Left renal pelvis (tissue), 4 donors: Measurements from ENCODE around the gene CNTRL. TPM values are rescaled to one million over a fixed set of nuclear protein-coding genes. Genes with fewer than 3 reads are reported as not detected.
"Not testable (repeated sequence)": the region's sequence is repeated elsewhere in the genome, so short reads cannot be mapped to it uniquely, and the experiment has no call there.

Experiments used
- DNase-seq, 4 donors: peaks; one replicate each; pipeline ENCODE4 v3.0.0-alpha.2; 2013; ENCODE audit warnings: low read depth in 4 of 4, low spot score in 3 of 4
- polyA plus RNA-seq, 4 donors: library from polyadenylated mRNA; unstranded; fragments of 120-200 nt; gene quantifications; one replicate each; pipeline ENCODE4 v1.2.1, GENCODE V29; 2013; ENCODE audit not compliant: insufficient read length in 4 of 4

Gene CNTRL
- polyA plus RNA-seq, 4 donors, result 30.4 to 36.7 (median 32.7) TPM

DNA sequence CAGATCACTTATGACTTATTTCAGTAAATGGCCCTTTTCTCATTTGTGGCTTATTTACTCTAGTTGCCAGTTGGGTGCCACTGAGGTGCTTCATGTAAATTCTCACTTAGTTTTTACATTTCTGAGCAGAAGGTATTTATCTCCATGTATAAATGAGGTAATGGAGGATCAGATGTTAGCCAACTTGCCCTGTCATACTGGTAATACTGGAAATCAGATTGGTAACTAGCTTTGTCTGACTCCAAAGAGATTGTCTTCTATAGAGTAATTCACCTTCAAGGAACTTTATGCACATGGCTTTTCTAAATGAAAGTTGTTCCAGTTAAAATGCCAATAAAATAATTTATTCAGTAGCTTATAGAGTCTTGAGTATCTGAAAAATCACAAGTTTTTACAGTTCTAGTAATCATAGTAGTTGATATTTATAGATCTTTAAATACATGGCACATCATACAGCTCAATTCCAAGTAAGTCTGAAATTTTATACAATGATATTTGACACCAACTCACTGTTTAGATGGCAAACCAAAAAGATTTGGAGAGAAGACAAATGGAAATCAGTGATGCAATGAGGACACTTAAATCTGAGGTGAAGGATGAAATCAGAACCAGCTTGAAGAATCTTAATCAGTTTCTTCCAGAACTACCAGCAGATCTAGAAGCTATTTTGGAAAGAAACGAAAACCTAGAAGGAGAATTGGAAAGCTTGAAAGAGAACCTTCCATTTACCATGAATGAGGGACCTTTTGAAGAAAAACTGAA is 98.2 kb downstream of the CNTRL start:
- no peak for DNase-seq

DNA sequence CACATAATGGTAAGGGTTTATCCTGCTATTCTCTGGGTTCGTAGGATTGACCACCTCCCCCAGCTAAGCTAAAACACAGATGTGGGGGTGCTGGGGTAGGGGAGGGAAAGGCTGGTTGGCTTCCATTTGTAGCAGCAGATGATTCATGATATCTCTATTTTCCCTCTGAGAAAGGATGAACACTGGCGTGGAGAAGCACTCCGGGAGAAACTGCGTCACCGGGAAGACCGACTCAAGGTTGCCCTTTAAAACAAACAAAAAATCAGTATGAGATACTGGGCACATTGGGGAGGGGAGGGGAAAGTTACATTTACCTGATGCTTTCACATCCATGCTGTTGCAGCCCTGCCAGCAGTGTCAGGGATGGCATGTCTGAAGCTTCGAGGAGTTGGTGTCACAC is 98.7 kb downstream of the CNTRL start:
- DNase-seq, result no peak

DNA sequence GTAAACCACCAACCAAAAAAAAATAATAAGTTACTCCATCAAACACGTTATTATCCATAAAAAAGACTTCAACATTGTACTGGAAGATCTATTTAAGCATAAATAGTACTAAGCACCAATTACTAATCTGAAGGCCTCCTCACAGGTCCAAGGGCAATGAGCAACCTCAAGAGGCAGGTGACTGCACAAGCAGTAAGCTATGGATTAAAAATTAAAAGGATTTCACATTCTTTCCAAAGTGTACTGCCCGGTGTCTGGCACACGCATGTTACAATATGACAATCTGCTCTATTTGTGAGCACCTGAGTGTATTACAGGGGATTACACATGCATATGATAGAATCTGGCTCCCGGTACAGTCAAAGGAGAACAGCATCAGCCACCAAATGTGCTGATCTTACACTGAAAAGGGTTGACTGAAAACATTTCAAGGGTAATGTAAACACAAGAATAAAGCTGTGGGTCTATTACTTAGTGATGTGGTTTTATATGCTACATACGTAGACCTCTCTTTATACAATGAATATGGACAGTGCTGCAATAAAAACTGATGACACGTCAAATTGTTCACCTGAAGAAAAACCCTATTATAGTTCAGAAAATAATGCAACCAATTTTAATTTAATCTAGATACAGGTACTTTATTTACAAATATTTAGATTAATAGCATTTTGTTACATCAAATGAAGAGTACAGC is 104.1 kb downstream of the CNTRL start:
- no peak for DNase-seq

DNA sequence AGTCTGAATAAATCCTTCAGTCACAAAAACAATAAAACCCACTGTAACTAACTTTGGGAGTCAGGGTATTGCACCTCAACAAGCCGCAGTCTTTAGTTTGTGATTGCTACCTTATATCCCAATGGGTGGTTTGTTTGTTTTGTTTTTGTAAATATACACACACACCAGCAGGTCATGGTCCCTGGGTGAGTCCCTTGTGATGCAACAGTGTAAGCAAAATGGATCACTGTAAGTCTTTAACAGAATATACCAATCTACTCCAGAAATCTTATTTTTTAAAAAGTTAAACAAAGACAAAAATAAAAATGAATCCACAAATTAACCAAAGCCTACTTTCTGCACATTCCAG is 104.6 kb downstream of the CNTRL start:
- DNase-seq, result not testable (repeated sequence)

DNA sequence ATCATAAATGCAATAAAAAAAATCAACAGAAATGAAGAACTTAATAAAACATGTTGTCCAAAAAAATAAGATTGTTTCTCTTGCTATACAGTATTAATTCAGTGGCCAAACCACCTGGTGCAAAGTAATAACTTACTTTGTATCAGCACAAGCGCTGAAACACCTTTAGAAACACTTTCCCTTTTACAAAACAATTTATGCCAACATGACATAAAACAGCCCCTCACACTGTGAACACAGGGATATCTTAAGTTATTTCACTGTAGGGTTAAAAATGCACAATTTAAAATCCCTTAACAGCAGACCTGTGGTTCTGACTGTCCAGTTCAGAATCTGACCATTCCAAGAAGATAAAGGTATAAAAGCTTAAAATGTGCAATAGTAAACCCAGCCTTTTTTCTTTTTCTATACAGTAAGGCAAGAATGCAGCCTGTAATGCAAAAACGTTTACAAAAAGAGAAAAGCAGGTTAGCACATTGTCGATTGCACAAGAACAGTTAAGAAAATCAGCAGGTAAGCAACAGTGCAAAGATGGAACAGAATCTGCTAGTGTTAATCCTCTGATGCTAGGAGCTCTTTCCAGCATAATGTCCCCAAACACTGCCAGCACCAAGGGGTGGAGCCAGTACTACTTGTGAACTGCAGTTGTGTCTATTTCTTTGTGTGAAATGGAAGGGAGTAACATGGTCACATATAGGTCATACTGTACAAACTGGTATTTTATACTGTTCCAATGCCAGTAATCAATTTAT is 105.4 kb downstream of the CNTRL start:
- no peak for DNase-seq

DNA sequence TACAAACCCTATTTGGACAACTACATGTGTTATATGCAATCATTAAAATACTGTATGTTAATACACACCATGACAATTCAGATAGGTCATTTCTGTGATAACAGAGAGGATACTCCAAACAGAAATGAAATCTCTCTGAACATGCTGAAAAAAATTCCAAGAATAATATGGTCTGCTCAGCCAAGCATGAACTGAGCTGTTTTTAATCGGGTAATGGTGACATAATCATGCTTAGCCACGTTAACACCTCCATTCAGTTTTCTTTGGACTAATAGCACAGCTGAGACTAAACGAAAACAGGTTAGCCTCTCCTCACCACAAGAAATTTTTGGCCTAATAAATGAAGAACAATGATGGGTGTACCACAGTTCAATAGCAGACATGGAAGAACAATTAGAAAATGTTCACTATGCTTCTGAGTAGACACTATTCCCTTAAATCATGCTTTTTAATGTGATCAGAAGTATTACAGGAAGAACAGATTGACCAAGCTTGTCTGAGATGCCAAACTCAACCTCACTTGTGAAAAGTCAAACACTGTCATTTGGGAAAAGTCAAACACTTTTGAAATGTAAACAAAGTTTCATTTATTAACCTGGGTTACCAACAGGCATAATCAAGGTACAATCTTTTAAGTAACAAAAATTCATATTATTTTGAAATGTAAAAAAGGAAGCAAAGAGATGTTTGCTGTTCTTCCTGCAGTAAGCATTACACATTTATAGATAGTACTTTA is 107.5 kb downstream of the CNTRL start:
- DNase-seq, result no peak

DNA sequence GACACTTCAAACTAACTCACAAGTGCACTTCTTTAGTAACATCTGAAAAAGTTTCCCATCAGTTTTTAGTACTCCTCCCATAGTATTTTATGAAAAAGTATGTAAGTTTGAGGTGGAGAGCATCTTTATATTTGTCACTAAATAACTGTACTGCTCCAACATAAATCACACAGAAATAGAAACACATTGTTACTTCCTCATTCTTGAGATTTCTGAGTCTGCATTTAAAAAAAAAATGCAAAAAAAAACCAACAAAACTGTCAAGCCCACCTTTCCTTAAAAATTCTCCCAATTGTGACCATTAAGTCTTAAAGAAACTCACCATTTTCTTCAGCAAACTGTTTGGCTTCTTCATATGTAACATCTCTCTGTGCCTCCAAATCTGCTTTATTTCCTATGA is 108.2 kb downstream of the CNTRL start:
- no peak for DNase-seq

DNA sequence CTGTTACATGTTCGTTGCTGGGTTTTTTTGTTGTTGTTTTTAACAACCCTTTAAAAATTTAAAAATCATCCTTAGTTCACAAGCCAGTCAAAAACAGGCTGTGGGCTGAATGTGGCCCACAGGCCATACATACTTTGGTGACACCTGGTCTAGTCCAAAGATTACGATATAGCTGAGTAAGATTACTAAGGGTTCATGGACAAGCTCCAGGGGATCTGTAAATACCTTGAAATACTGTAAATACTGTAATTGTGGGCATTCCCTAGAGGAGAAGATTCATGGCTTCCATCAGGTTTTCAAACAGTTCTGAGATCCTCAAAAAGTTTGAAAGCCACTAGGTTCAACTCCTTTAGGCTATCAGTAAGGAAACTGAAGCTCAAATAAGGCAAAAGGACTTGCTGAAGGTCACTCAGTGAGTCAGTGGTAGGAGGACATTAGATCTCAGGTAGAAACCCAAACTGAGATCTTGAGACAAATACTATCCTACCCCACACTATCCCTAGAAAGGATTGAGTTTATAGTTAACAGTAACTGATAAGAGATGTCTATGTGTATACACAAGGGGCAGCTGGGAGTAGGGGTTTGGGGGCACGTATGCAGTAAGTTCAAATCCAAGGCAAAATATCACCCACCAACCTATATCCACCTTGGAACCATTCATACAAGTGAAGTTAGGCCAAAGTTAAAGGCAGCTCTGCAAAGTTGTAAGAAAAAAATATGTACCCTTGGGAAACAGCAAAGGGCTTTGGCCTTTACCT is 109.1 kb downstream of the CNTRL start:
- no peak for DNase-seq

DNA sequence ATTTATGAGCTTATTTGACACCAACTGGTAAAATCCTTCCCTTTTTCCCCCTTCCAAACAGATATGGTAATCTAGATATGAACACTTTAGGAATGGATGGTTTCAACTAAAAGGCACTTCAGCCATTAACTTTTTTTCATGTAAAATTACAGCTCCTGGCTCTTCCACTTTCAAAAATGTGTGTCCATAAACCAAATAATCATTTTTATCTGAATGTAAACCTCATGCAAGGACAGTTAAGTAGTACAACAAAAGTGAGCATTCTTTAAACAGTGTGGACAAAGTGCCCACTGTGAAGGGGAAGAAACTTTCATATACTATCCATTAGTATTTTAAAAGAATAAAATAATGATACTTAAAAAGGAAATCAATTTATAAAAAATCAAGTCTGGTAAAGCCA is 109.7 kb downstream of the CNTRL start:
- DNase-seq, result no peak

DNA sequence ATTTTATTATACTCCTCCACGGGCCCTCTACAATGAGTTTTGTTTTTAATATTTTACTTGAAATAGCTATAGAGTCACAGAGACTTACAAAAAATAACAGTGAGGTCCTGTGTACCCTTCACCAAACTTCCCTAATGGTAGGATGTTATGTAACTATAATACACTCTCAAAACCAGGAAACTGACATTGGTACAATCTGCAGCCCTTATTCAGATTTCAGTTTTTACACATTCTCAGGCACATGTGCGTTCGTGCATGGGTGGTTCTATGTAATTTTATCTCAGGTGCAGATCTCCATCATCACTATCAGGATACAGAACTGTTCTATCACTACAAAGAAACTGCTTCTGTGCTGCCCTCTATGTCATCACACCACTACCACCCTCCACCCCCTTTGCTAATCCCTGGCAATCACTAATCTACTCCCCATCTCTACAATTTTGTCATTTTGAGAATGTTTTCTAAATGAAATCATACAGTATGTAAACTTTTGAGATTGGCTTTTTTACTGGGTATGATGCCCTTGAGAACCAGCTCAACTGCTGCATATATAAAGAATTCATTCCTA is 110.5 kb downstream of the CNTRL start:
- no peak for DNase-seq

DNA sequence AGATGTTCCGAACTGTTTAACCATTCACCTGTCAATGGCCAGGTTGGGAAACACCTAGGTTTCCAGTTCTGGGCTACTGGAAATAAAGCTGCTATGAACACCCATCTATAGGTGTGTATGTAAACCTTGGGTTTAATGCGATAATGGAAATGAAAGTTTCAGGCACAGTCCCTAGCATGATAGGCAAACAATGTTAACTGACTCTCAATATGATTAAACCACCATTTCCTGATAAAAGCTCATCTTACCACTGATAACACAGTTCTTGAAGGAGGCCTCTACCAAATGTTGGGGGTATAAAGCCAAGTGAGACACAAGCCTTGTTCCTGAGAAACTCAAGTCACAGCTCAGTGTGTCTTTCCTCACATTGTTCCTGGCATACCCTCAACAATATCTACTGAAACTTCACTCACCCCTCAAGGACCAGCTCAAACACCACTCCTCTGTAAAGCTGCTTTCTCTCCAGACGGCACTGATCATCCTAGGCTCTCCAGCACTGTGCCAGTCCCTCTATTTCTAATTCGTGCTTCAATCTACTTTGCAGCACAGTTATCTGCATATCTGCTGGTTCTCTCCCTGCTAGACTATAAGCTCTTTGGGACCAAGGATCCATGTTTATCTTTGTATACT is 111.1 kb downstream of the CNTRL start:
- no peak for DNase-seq

DNA sequence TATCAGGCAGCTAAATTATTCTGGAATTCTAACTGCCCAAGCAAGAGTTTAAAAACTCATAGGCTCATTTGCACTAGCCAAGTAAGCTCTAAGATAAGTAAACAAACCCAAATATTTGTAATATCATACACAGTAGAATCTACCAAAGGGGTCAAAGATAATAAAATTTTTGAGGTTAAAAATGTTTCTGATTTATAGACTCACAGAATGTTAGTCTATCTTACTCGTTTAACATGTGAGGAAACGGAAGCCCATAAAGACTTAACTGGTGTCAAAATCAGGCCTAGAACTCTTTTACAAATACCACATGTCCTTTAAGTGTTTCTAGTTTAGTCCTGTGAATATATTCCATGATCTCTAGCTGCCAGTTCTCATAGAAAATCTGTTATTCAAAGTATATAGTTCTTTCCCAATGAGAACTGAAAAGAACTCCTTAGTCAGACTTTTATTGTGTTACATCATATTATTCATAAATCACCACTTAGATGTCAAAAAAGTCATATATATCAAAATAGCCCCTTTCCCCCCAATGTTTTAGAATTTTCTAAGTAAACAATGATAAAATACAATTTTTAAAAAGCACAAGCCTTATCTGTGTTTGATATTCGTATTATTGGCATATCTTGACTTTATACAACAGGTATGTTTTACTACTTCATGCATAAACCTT is 113.0 kb downstream of the CNTRL start:
- DNase-seq, result no peak

DNA sequence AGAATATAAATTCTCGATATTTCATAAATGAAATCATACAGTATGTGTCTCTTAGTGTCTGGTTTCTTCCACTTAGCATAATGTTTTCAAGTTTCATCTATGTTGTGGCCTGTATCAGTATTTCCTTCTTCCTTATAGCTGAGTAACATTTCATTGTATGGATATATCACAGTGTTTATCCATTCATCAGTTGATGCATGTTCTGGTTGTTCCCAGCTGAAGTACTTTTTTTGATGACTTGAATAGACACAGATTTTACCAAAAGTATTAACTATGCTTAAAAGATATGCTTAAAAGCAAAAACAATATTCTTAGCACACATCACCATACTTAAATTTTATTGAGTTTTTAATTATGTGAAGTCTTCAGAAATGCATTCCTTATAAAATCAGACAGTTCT is 114.3 kb downstream of the CNTRL start:
- no peak for DNase-seq

DNA sequence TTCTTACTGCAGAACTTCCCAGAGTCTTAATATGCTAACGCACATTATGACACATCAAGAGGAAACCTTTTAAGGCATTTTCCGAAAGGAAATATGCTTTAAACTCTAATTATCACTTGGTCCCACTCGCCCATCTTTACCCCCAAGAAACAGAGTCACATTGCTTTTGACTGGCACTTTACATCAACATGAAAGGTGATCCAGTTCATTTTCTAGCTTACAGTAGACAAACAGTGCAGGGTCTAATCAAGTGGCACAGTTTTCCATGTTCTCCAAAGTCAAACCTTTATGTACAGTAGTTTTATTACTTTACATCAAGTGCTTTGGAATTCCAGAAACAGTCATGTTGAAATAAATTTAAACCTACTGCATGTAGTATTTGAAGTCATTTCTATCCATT is 114.9 kb downstream of the CNTRL start:
- DNase-seq, result no peak

DNA sequence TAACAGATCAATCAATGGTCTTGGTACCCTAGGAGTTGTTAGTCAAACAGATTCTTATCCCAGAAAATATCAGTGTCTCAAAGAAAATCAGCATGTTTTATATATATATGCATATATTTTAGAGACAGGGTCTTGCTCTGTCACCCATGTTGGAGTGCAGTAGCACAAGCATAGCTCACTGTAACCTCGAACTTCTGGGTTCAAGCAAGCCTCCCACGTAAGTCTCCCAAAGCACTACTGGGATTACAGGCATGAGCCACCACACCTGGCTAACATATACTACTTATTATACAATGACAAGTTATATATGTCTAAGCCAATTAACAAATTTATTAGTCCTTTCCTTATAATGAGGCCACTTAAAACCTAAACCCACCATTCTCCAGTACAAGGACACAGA is 116.5 kb downstream of the CNTRL start:
- no peak for DNase-seq

DNA sequence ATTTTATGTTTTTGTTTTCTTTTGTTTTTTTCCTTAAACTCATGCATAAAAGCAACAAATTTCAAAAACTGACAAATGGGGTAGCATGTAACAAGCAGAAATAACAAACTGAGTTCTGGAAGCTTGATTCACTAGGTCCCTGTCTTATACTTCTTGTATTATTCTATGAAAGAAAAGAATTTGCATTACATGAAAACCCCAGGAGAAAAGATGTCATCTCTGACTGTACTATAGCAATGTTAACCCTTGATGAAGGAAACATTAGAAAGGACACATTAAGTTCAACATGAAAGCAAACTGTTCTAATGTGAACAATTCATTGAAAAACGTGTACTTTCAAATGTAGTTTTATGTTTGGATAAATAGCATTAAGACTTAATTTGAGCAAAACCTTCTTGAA is 117.8 kb downstream of the CNTRL start:
- no peak for DNase-seq

DNA sequence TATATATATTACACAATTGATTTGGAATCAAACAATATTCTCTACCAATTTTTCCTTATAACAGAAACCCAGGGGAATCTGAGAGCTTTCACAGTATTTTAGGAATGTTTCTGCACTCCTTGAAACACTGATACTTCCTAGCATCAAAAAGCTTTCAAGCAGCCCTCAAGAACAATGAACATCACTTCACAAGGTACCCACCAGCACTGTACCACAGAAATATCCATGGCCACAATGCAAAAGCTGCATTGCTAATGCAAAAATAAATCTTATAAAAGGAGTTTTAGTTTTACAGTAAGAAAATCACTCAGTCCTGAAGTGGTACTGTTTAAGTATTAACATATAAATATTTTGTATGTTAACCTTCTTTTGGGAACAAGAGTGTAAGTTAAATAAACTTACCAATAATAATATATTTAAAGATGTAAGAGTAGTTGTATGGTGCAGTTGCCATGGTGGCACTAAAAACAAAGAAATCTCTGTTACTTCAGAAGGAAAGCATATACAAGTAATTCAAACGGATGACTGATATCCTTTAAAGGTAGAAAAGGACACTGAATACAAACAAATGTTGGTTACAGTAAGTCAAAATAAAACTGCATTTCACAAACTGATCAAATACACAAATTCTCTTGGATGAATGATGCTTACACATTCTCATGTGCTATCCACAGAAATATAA is 118.3 kb downstream of the CNTRL start:
- DNase-seq, result no peak

DNA sequence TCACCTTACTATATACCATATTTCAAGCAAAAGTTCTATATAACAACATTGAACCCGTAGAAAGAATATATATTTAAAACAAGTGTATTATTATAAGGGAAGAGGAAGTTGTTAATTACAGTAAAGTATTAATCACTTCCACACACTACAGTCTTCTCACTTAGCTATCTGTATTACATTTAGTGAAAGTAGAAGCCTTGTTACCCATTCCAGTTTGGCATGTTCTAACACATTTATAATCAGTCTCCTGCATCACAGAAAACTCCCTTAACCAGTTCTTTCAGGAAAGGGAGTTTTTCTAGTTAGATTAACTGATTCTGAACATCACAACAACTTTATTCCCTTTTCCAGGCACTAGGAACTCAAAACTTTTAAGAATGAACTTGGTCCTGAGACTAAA is 120.0 kb downstream of the CNTRL start:
- DNase-seq, result no peak
